ENCODE results near the gene VEGFA. TPM values are rescaled to one million over a fixed set of nuclear protein-coding genes. Genes with fewer than 3 reads are reported as not detected.

The VEGFA gene
- total and polyA plus RNA-seq, 2 experiments from 2014 or later, result 10.7 to 241 TPM

- H3K9ac ChIP-seq, result no peak overlapping the region
- H3K4me1 ChIP-seq (ENCODE audit: insufficient read depth), result peaks cover 8% of the 10 kb centered on the region; the same call in 1 of the 2 replicates
- H3K9me3 ChIP-seq (ENCODE audit: low read depth), result no peaks in the 10 kb centered on the region
- 78 to 82% methylated on average over 5 of the region's 5 CpGs for WGBS, 2 experiments (ENCODE audit: low coverage in 1 of 2, low lambda C conversion rate in 2 of 2, missing lambda C conversion rate in 2 of 2)
- H3F3A ChIP-seq (ENCODE audit: insufficient read depth), result no peaks in the 10 kb centered on the region
- TF ChIP-seq EZH2phosphoT487 (IDR thresholded peaks at IDR 0.05; ENCODE audit: insufficient read depth, low read depth) (no peak), EZH2 (IDR thresholded peaks at IDR 0.05; ENCODE audit: insufficient read depth, poor library complexity, severe bottlenecking) (no peak)
- H4K20me1 ChIP-seq (ENCODE audit: insufficient read depth), result no peaks in the 10 kb centered on the region
- no peak for DNase-seq
- H2AFZ ChIP-seq, result no peak overlapping the region
- no peaks in the 10 kb centered on the region for H3K36me3 ChIP-seq (ENCODE audit: low read depth)
- H3K4me2 ChIP-seq (ENCODE audit: unreplicated experiment), result no peak overlapping the region
- no peaks in the 10 kb centered on the region for H3K79me2 ChIP-seq (ENCODE audit: insufficient read depth)
- no peaks in the 10 kb centered on the region for H3K9me2 ChIP-seq (ENCODE audit: insufficient read depth)
- in situ Hi-C loops (cut with MboI), result loop anchor here (10.0 kb wide), 1 partner anchor 322 kb away; no protein-coding TSS in a partner anchor
- no peaks in the 10 kb centered on the region for H3K27me3 ChIP-seq (replicated peaks; ENCODE audit: insufficient read depth)
- no peak overlapping the region for H3K27ac ChIP-seq
- no peak overlapping the region for H3K4me3 ChIP-seq
Measured at GRCh38 chr6:43762410-43762768, 7.6 kb upstream of the VEGFA start.

- no peak overlapping the region for H3K4me3 ChIP-seq
- H3K4me2 ChIP-seq (ENCODE audit: unreplicated experiment), result no peak overlapping the region
- H3K9ac ChIP-seq, result no peak overlapping the region
- peaks cover 8% of the 10 kb centered on the region; the same call in 1 of the 2 replicates for H3K4me1 ChIP-seq (ENCODE audit: insufficient read depth)
- no peaks in the 10 kb centered on the region for H3K79me2 ChIP-seq (ENCODE audit: insufficient read depth)
- no peaks in the 10 kb centered on the region for H3K9me2 ChIP-seq (ENCODE audit: insufficient read depth)
- H3K36me3 ChIP-seq (ENCODE audit: low read depth), result no peaks in the 10 kb centered on the region
- WGBS, 2 experiments (ENCODE audit: low coverage in 1 of 2, low lambda C conversion rate in 2 of 2, missing lambda C conversion rate in 2 of 2), result 47 to 56% methylated on average over 6 of the region's 6 CpGs
- in situ Hi-C loops (cut with MboI), result loop anchor here (10.0 kb wide), 1 partner anchor 322 kb away; no protein-coding TSS in a partner anchor
- H3K27ac ChIP-seq, result no peak overlapping the region
- no peak overlapping the region for H2AFZ ChIP-seq
- DNase-seq, result no peak
- no peaks in the 10 kb centered on the region for H3K9me3 ChIP-seq (ENCODE audit: low read depth)
- H3F3A ChIP-seq (ENCODE audit: insufficient read depth), result no peaks in the 10 kb centered on the region
- no peaks in the 10 kb centered on the region for H4K20me1 ChIP-seq (ENCODE audit: insufficient read depth)
- no peak for TF ChIP-seq EZH2phosphoT487 (IDR thresholded peaks at IDR 0.05; ENCODE audit: insufficient read depth, low read depth)
- no peak for TF ChIP-seq EZH2 (IDR thresholded peaks at IDR 0.05; ENCODE audit: insufficient read depth, poor library complexity, severe bottlenecking)
- no peaks in the 10 kb centered on the region for H3K27me3 ChIP-seq (replicated peaks; ENCODE audit: insufficient read depth)
Measured at GRCh38 chr6:43762966-43763695, 6.9 kb upstream of the VEGFA start.

- Histone ChIP-seq H3K27me3 (replicated peaks; ENCODE audit: insufficient read depth) (no peaks in the 10 kb centered on the region), H3K79me2 (ENCODE audit: insufficient read depth) (no peaks in the 10 kb centered on the region), H3K36me3 (ENCODE audit: low read depth) (no peaks in the 10 kb centered on the region), H3K4me1 (ENCODE audit: insufficient read depth) (peaks cover 14% of the 10 kb centered on the region), H2AFZ (no peak overlapping the region), H3K27ac (no peak overlapping the region), H3K9me3 (ENCODE audit: low read depth) (no peaks in the 10 kb centered on the region), H3K4me3 (no peak overlapping the region), H3K9me2 (ENCODE audit: insufficient read depth) (no peaks in the 10 kb centered on the region), H4K20me1 (ENCODE audit: insufficient read depth) (no peaks in the 10 kb centered on the region), H3F3A (ENCODE audit: insufficient read depth) (no peaks in the 10 kb centered on the region), H3K9ac (no peak overlapping the region), H3K4me2 (ENCODE audit: unreplicated experiment) (no peak overlapping the region)
- in situ Hi-C loops (cut with MboI), result loop anchor here (10.0 kb wide), 1 partner anchor 321 kb away; no protein-coding TSS in a partner anchor
- TF ChIP-seq EZH2 (IDR thresholded peaks at IDR 0.05; ENCODE audit: insufficient read depth, poor library complexity, severe bottlenecking), result no peak
- TF ChIP-seq EZH2phosphoT487 (IDR thresholded peaks at IDR 0.05; ENCODE audit: insufficient read depth, low read depth), result no peak
- 81 to 85% methylated on average over 7 of the region's 7 CpGs for WGBS, 2 experiments (ENCODE audit: low coverage in 1 of 2, low lambda C conversion rate in 2 of 2, missing lambda C conversion rate in 2 of 2)
- no peak for DNase-seq
Measured at GRCh38 chr6:43763812-43764522, 6.0 kb upstream of the VEGFA start.

- in situ Hi-C loops (cut with MboI), result loop anchor here (10.0 kb wide), 1 partner anchor 320 kb away; no protein-coding TSS in a partner anchor
- 76 to 78% methylated on average over 5 of the region's 5 CpGs for WGBS, 2 experiments (ENCODE audit: low coverage in 1 of 2, low lambda C conversion rate in 2 of 2, missing lambda C conversion rate in 2 of 2)
- Histone ChIP-seq H3K36me3 (ENCODE audit: low read depth) (no peaks in the 10 kb centered on the region), H3K4me2 (ENCODE audit: unreplicated experiment) (no peak overlapping the region), H3K79me2 (ENCODE audit: insufficient read depth) (no peaks in the 10 kb centered on the region), H2AFZ (no peak overlapping the region), H3F3A (ENCODE audit: insufficient read depth) (no peaks in the 10 kb centered on the region), H3K9me2 (ENCODE audit: insufficient read depth) (no peaks in the 10 kb centered on the region), H3K9me3 (ENCODE audit: low read depth) (no peaks in the 10 kb centered on the region), H3K27ac (no peak overlapping the region), H4K20me1 (ENCODE audit: insufficient read depth) (no peaks in the 10 kb centered on the region), H3K4me1 (ENCODE audit: insufficient read depth) (peaks cover 18% of the 10 kb centered on the region), H3K27me3 (replicated peaks; ENCODE audit: insufficient read depth) (no peaks in the 10 kb centered on the region), H3K4me3 (no peak overlapping the region), H3K9ac (no peak overlapping the region)
- TF ChIP-seq EZH2 (IDR thresholded peaks at IDR 0.05; ENCODE audit: insufficient read depth, poor library complexity, severe bottlenecking), result no peak
- TF ChIP-seq EZH2phosphoT487 (IDR thresholded peaks at IDR 0.05; ENCODE audit: insufficient read depth, low read depth), result no peak
- DNase-seq, result no peak
Measured at GRCh38 chr6:43764772-43765171, 5.2 kb upstream of the VEGFA start.

Data from GM23248 (cell line).